ENCODE results near the gene CCDC170. TPM values are rescaled to one million over a fixed set of nuclear protein-coding genes. Genes with fewer than 3 reads are reported as not detected.

The CCDC170 gene
- total RNA-seq, 1 experiment from 2014 or later: not detected

- H3K36me3 ChIP-seq (ENCODE audit: control insufficient read depth, insufficient read depth, low read length): no peaks in the 10 kb centered on the region
- intact Hi-C loops (cut with micrococcal nuclease; ENCODE audit: unreplicated experiment): no loop called here
- H3K4me3 ChIP-seq (ENCODE audit: low read depth in 2 of 2, low read length in 2 of 2): no peak overlapping the region
- no peak for ATAC-seq
- CTCF ChIA-PET: no interaction called here
- TF ChIP-seq, protein P1, sequence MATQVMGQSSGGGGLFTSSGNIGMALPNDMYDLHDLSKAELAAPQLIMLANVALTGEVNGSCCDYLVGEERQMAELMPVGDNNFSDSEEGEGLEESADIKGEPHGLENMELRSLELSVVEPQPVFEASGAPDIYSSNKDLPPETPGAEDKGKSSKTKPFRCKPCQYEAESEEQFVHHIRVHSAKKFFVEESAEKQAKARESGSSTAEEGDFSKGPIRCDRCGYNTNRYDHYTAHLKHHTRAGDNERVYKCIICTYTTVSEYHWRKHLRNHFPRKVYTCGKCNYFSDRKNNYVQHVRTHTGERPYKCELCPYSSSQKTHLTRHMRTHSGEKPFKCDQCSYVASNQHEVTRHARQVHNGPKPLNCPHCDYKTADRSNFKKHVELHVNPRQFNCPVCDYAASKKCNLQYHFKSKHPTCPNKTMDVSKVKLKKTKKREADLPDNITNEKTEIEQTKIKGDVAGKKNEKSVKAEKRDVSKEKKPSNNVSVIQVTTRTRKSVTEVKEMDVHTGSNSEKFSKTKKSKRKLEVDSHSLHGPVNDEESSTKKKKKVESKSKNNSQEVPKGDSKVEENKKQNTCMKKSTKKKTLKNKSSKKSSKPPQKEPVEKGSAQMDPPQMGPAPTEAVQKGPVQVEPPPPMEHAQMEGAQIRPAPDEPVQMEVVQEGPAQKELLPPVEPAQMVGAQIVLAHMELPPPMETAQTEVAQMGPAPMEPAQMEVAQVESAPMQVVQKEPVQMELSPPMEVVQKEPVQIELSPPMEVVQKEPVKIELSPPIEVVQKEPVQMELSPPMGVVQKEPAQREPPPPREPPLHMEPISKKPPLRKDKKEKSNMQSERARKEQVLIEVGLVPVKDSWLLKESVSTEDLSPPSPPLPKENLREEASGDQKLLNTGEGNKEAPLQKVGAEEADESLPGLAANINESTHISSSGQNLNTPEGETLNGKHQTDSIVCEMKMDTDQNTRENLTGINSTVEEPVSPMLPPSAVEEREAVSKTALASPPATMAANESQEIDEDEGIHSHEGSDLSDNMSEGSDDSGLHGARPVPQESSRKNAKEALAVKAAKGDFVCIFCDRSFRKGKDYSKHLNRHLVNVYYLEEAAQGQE (IDR thresholded peaks at IDR 0.05; ENCODE audit: insufficient read depth in 1 of 2, low read depth in 2 of 2, low read length in 1 of 2): no peak
- no peak for TF ChIP-seq CTCF (IDR thresholded peaks at IDR 0.05)
- no peak for TF ChIP-seq TCF7L2 (IDR thresholded peaks at IDR 0.05; ENCODE audit: low read depth, low read length)
- no peak for TF ChIP-seq SIN3A (IDR thresholded peaks at IDR 0.05; ENCODE audit: borderline replicate concordance, insufficient read depth, low read depth, low read length)
- no peak for TF ChIP-seq POLR2AphosphoS5 (IDR thresholded peaks at IDR 0.05; ENCODE audit: low read depth, low read length)
- no peak overlapping the region for H3K27ac ChIP-seq (ENCODE audit: low read length)
- POLR2A ChIA-PET: no interaction called here
- H3K27me3 ChIP-seq (ENCODE audit: control insufficient read depth, insufficient read depth, low read length): peaks cover 4% of the 10 kb centered on the region
- in situ Hi-C loops (cut with HindIII; ENCODE audit: low pct_unique_long_range_greater_than_20kb, low sequenced_read_pairs): no loop called here
- no peaks in the 10 kb centered on the region for H3K9me3 ChIP-seq (ENCODE audit: control insufficient read depth, insufficient read depth, low read depth, low read length)
- no peaks in the 10 kb centered on the region for H3K4me1 ChIP-seq (ENCODE audit: control insufficient read depth, insufficient read depth, low read length)
- no TSS peak for BruUV-seq (replicated peaks)
- DNase-seq (ENCODE audit: low read depth, low spot score): no peak
These were observed 8.7 kb downstream of the CCDC170 start for GRCh38 chr6:151502499-151502898.

GRCh38 chr6:151506761-151507160 lies 12.9 kb downstream of the CCDC170 start:
- no TSS peak for BruUV-seq (replicated peaks)
- DNase-seq (ENCODE audit: low read depth, low spot score): no peak

More at GRCh38 chr6:151506761-151507160, 12.9 kb downstream of the CCDC170 start:
- H3K36me3 ChIP-seq (ENCODE audit: control insufficient read depth, insufficient read depth, low read length): no peaks in the 10 kb centered on the region
- intact Hi-C loops (cut with micrococcal nuclease; ENCODE audit: unreplicated experiment): no loop called here
- ChIA-PET POLR2A (no interaction called here), CTCF (no interaction called here)
- TF ChIP-seq SIN3A (IDR thresholded peaks at IDR 0.05; ENCODE audit: borderline replicate concordance, insufficient read depth, low read depth, low read length) (no peak), TCF7L2 (IDR thresholded peaks at IDR 0.05; ENCODE audit: low read depth, low read length) (no peak), CTCF (IDR thresholded peaks at IDR 0.05) (no peak), POLR2AphosphoS5 (IDR thresholded peaks at IDR 0.05; ENCODE audit: low read depth, low read length) (no peak)
- TF ChIP-seq, protein P1 (IDR thresholded peaks at IDR 0.05; ENCODE audit: insufficient read depth in 1 of 2, low read depth in 2 of 2, low read length in 1 of 2): no peak
- no peak overlapping the region for H3K4me3 ChIP-seq (ENCODE audit: low read depth in 2 of 2, low read length in 2 of 2)
- H3K27me3 ChIP-seq (ENCODE audit: control insufficient read depth, insufficient read depth, low read length): no peaks in the 10 kb centered on the region
- in situ Hi-C loops (cut with HindIII; ENCODE audit: low pct_unique_long_range_greater_than_20kb, low sequenced_read_pairs): no loop called here
- no peak overlapping the region for H3K27ac ChIP-seq (ENCODE audit: low read length)
- ATAC-seq: no peak
- no peaks in the 10 kb centered on the region for H3K9me3 ChIP-seq (ENCODE audit: control insufficient read depth, insufficient read depth, low read depth, low read length)
- H3K4me1 ChIP-seq (ENCODE audit: control insufficient read depth, insufficient read depth, low read length): no peaks in the 10 kb centered on the region

Data from Panc1 (cell line).